ENCODE measurements around the gene MSRB3. TPM values are rescaled to one million over a fixed set of nuclear protein-coding genes. Genes with fewer than 3 reads are reported as not detected.
A peak's percentile ranks its signal among the peaks of the same experiment; 100 is the strongest.

The MSRB3 gene
- total and polyA plus RNA-seq, 2 of the 8 experiments (the other 6 are each of a cell fraction or from before 2014, with no cell fraction given) = 0.32 to 1.2 TPM

GRCh38 chr12:65331456-65331855 is 53.0 kb downstream of the MSRB3 start:
- Histone ChIP-seq H4K8ac (ENCODE audit: extremely low read depth, insufficient read depth, low read length) (no peak overlapping the region), H2BK120ac (replicated peaks; ENCODE audit: low read depth, low read length) (no peak overlapping the region), H4K20me1 (replicated peaks in 1 of 2; ENCODE audit: control insufficient read depth in 1 of 2, insufficient read depth in 2 of 2, low read length in 2 of 2) (no peaks in the 10 kb centered on the region), H3K4me2 (ENCODE audit: insufficient read depth in 1 of 2, low read depth in 2 of 2, low read length in 2 of 2) (no peak overlapping the region), H4K91ac (replicated peaks; ENCODE audit: insufficient read length, low read length) (no peak overlapping the region), H2AK5ac (ENCODE audit: low read depth, low read length) (no peak overlapping the region), H3K4me3 (ENCODE audit: extremely low read depth in 1 of 4, insufficient read depth in 2 of 4, low read depth in 3 of 4, low read length in 4 of 4) (no peak overlapping the region), H3K79me1 (ENCODE audit: low read depth, low read length) (no peaks in the 10 kb centered on the region), H2BK20ac (ENCODE audit: low read length) (no peak overlapping the region), H3K9me3 (ENCODE audit: insufficient read depth in 2 of 2, low read depth in 1 of 2, low read length in 1 of 2) (no peaks in the 10 kb centered on the region), H3K27me3 (replicated peaks in 1 of 4; ENCODE audit: control insufficient read depth in 3 of 4, extremely low read depth in 1 of 4, insufficient read depth in 3 of 4, low read length in 3 of 4) (no peaks in the 10 kb centered on the region), H3K23me2 (ENCODE audit: low read depth, low read length) (no peaks in the 10 kb centered on the region; the same call in 1 of the 2 replicates), H3K23ac (ENCODE audit: insufficient read length) (no peak overlapping the region), H2AFZ (ENCODE audit: low read length) (0 out of 2 replicates have a peak overlapping the region, but pooled peaks have one; percentile 56), H4K5ac (ENCODE audit: insufficient read length, low read depth, low read length) (no peak overlapping the region), H3K4me1 (replicated peaks in 1 of 4; ENCODE audit: control insufficient read depth in 3 of 4, insufficient read depth in 4 of 4, low read length in 3 of 4) (no peaks in the 10 kb centered on the region; a peak in 1 of 7 replicates), H3K79me2 (ENCODE audit: control insufficient read depth in 1 of 2, insufficient read depth in 2 of 2, low read length in 2 of 2) (no peaks in the 10 kb centered on the region), H3K9ac (replicated peaks in 1 of 4; ENCODE audit: extremely low read depth in 1 of 4, low read depth in 3 of 4, low read length in 3 of 4) (no peak overlapping the region), H3K36me3 (ENCODE audit: control insufficient read depth in 2 of 4, insufficient read depth in 4 of 4, low read length in 3 of 4) (no peaks in the 10 kb centered on the region), H2BK12ac (ENCODE audit: low read depth, low read length) (no peak overlapping the region), H3K27ac (ENCODE audit: low read depth, low read length) (no peak overlapping the region), H3K4ac (replicated peaks; ENCODE audit: insufficient read length, low read depth, low read length) (no peak overlapping the region), H2BK15ac (ENCODE audit: low read length) (no peak overlapping the region), H2BK5ac (ENCODE audit: low read depth, low read length) (no peak overlapping the region), H3K56ac (replicated peaks; ENCODE audit: insufficient read length, low read depth, low read length) (no peak overlapping the region), H3K18ac (ENCODE audit: extremely low read depth, low read length) (no peak overlapping the region), H3K14ac (ENCODE audit: insufficient read length) (no peak overlapping the region)
- CTCF ChIA-PET (ENCODE audit: partially characterized antibody) = interaction anchor here (0.6 to 1.3 kb wide), 5 partner anchors 30 to 429 kb away, joined by 3 to 5 read pairs (median 3); no protein-coding TSS in a partner anchor
- WGBS, 2 experiments (ENCODE audit: extremely low coverage in 1 of 2, insufficient coverage in 1 of 2, insufficient read length in 1 of 2, insufficient replicate concordance in 2 of 2, low coverage in 1 of 2, low lambda C conversion rate in 2 of 2, missing lambda C conversion rate in 1 of 2) = 96% methylated on average over 8 of the region's 8 CpGs; no CpG with 5 or more reads in 1 of the 2 experiments
- TF ChIP-seq RBBP5 (IDR thresholded peaks at IDR 0.05; ENCODE audit: borderline replicate concordance, low read depth, low read length) = no peak
- TF ChIP-seq CEBPB (IDR thresholded peaks at IDR 0.05; ENCODE audit: low read depth, low read length) = no peak
- no peak for TF ChIP-seq TCF12 (IDR thresholded peaks at IDR 0.05; ENCODE audit: low read depth, low read length)
- TF ChIP-seq RNF2 (IDR thresholded peaks at IDR 0.05; ENCODE audit: borderline replicate concordance, low read depth, low read length, missing control alignments, poor library complexity, severe bottlenecking) = no peak
- DNase-seq (ENCODE audit: low read depth in 1 of 2, low spot score in 2 of 2) = no peak
- no peak for FAIRE-seq
- POLR2A ChIA-PET (ENCODE audit: partially characterized antibody) = no interaction called here
